GM18858 (cell line): Measurements from ENCODE around the gene EBF4.
"Not testable (repeated sequence)": the region's sequence is repeated elsewhere in the genome, so short reads cannot be mapped to it uniquely, and the experiment has no call there.

Source experiments
- ATAC-seq: cut with Tn5 transposase; IDR thresholded peaks from one replicate; pipeline ENCODE4 v1.9.1; 2021; ENCODE audit not compliant: unreplicated experiment

The EBF4 gene

GRCh38 chr20:2807929-2808328, 115.3 kb downstream of the EBF4 start:
- ATAC-seq: not testable (repeated sequence)

GRCh38 chr20:2809690-2810089, 117.1 kb downstream of the EBF4 start:
- ATAC-seq: no peak
